PFSK-1 (cell line): Measurements from ENCODE around the gene FSTL4.

Source experiments
- FOXP2 ChIP-seq: optimal IDR thresholded peaks from 2 replicates; pipeline ENCODE3; 2011; ENCODE audit warnings: borderline replicate concordance, control low read depth, inconsistent platforms; ENCODE audit not compliant: insufficient read depth; ENCODE audit errors: extremely low read length, extremely low read depth
- POLR2AphosphoS5 ChIP-seq: IDR thresholded peaks from 2 replicates; pipeline ENCODE4 v1.6.1; 2012; ENCODE audit warnings: low read depth, mild to moderate bottlenecking, control low read depth, low read length, moderate library complexity
- SIN3A ChIP-seq: IDR thresholded peaks from 2 replicates; pipeline ENCODE4 v1.6.1; 2012; ENCODE audit warnings: mild to moderate bottlenecking, low read length, moderate library complexity, borderline replicate concordance; ENCODE audit not compliant: insufficient read depth
- TAF1 ChIP-seq: IDR thresholded peaks from 2 replicates; pipeline ENCODE4 v1.6.1; 2012; ENCODE audit warnings: low read length, control low read depth, borderline replicate concordance; ENCODE audit not compliant: insufficient read depth
- TF ChIP-seq, protein P1 (sequence below), 2 experiments: IDR thresholded peaks; 2 replicates each; pipeline versions ENCODE4 v1.6.1 to v1.8.0; 2011 to 2012; ENCODE audit warnings: low read depth in 2 of 2, low read length in 2 of 2, control low read depth in 1 of 2, inconsistent platforms in 1 of 2, mild to moderate bottlenecking in 1 of 2, moderate library complexity in 1 of 2; ENCODE audit not compliant: insufficient read depth in 1 of 2

FSTL4 gene

DNA sequence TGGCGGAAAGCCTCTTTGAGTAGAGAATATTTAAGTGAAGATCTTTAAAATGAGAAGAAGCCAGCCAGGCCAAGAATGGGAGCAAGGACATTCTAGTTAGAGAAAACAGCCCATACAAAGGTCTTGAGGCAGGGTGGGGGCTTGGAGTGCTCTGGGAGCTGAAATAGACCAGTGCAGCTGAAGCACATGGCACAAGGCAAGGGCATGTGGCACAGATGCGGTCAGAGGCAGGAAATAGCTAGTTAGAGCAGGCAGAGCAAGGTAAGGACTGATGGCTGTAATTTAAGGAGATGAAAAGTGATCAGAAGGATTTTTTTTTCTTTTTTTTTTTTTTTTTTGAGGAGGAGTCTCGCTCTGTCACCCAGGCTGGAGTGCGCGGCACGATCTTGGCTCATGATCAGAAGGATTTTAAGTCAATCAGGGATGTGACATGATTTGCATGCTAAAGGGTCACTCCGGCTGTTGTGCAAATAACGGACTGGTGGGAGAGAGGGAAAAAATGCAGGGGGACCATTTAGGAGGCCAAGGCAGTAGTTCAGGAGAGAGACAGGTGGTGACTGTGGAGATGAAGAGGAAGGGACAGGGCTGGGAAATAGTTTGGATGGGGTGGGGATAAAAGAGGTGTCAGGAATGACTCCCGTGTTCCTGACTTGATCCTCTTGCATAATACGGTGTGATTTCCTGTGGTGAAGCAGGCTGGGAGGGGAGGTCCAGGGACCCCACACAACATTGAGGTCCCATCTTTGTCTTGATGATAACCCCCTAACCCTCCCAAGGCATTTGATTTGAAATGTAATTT, 352.9 kb downstream of the FSTL4 start:
- TF ChIP-seq, protein P1, sequence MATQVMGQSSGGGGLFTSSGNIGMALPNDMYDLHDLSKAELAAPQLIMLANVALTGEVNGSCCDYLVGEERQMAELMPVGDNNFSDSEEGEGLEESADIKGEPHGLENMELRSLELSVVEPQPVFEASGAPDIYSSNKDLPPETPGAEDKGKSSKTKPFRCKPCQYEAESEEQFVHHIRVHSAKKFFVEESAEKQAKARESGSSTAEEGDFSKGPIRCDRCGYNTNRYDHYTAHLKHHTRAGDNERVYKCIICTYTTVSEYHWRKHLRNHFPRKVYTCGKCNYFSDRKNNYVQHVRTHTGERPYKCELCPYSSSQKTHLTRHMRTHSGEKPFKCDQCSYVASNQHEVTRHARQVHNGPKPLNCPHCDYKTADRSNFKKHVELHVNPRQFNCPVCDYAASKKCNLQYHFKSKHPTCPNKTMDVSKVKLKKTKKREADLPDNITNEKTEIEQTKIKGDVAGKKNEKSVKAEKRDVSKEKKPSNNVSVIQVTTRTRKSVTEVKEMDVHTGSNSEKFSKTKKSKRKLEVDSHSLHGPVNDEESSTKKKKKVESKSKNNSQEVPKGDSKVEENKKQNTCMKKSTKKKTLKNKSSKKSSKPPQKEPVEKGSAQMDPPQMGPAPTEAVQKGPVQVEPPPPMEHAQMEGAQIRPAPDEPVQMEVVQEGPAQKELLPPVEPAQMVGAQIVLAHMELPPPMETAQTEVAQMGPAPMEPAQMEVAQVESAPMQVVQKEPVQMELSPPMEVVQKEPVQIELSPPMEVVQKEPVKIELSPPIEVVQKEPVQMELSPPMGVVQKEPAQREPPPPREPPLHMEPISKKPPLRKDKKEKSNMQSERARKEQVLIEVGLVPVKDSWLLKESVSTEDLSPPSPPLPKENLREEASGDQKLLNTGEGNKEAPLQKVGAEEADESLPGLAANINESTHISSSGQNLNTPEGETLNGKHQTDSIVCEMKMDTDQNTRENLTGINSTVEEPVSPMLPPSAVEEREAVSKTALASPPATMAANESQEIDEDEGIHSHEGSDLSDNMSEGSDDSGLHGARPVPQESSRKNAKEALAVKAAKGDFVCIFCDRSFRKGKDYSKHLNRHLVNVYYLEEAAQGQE (IDR thresholded peaks at IDR 0.05; ENCODE audit: insufficient read depth in 1 of 2, low read depth in 2 of 2, low read length in 2 of 2): no peak
- no peak for TF ChIP-seq TAF1
- no peak for TF ChIP-seq POLR2AphosphoS5
- no peak for TF ChIP-seq FOXP2
- TF ChIP-seq SIN3A: no peak

DNA sequence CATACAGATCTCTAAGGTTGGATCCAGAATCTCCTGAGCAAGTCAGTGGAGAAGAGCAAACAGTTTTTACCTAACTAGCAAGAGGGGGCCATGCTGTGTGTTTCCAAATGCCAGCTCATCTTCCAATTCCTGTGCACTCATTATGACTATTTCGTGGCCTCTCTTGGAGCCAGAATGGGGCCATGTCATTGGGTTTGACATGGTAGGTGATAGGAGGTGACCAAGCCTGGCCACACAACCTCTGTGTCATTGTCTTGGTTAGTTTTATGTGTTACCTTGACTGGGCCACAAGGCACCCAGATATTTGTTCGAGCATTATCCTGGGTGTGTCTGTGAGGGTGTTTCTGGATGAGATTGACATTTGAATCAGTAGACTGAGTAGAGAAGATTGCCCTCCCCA, 354.4 kb downstream of the FSTL4 start:
- TF ChIP-seq, protein P1 (IDR thresholded peaks at IDR 0.05; ENCODE audit: insufficient read depth in 1 of 2, low read depth in 2 of 2, low read length in 2 of 2): no peak
- TF ChIP-seq POLR2AphosphoS5: no peak
- TF ChIP-seq SIN3A: no peak
- TF ChIP-seq TAF1: no peak
- no peak for TF ChIP-seq FOXP2

DNA sequence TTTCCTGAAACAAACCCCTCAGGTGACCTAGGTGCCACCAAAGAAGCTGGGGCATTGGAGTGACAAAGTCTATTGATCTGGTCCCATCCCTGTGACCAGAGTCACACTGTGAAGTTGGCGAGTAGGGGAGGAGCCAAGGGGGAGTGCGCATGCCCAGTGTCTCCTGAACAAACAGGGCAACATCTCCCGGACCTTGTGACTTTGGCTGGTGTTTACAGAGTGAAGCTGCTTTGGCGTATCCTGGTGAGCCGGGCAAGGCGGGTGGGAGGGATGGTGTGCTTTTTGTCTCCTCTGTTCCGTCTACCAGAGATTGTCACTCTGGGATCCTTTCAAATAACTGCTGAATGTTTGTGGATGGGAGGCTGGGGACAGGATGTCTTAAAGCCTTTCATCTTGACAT, 356.1 kb downstream of the FSTL4 start:
- TF ChIP-seq, protein P1 (IDR thresholded peaks at IDR 0.05; ENCODE audit: insufficient read depth in 1 of 2, low read depth in 2 of 2, low read length in 2 of 2): no peak

DNA sequence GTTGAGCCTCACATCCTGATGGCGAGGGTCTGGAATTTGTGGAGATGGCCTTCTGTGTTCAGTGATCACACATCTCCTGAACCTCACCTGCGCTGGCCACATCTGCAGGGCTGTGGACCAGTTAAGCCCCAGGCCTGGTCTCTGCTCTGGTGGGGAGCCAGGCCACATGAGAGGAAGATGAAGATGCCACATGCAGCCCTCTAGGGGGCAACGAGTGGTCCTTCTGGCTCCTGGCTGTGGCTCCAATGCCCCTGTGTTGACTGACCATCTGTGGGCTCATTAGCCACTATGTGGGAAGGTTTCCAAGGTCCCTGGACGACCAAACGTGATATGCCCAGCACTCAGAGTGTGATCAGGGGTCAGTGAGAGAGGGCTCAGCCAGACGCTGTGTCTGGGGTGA, 357.5 kb downstream of the FSTL4 start:
- TF ChIP-seq POLR2AphosphoS5: no peak
- no peak for TF ChIP-seq TAF1
- TF ChIP-seq FOXP2: no peak
- TF ChIP-seq, protein P1 (IDR thresholded peaks at IDR 0.05; ENCODE audit: insufficient read depth in 1 of 2, low read depth in 2 of 2, low read length in 2 of 2): no peak
- no peak for TF ChIP-seq SIN3A

DNA sequence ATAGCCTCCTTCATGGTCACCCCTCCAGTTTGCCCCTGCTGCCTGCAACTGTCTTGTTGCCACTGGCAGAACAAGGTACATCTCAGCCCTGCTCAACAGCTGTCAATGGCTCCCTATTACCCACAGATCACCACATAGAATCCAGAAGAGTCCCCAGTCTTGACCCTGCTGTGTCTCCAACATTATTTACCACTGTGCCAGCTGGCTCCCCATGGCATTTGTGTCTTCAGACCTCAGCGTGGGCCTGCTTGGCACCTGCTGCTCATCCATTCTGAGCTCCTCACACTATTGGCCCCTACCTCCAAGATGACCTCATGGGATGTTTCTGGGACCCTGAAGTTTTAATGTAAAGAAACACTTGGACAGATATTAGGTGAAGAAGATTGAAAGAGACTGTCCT, 358.7 kb downstream of the FSTL4 start:
- TF ChIP-seq POLR2AphosphoS5 (no peak), SIN3A (no peak), TAF1 (no peak), FOXP2 (no peak)
- TF ChIP-seq, protein P1 (IDR thresholded peaks at IDR 0.05; ENCODE audit: insufficient read depth in 1 of 2, low read depth in 2 of 2, low read length in 2 of 2): no peak
